Gastroesophageal sphincter (tissue), 3 donors: Measurements from ENCODE around the gene UST.

ENCODE experiments used
- CTCF ChIP-seq, 4 experiments: fragments of 200-600 bp in 2 of 4; fragments of 450-650 bp in 2 of 4; sonication (generic) in 1 of 4; IDR thresholded peaks; one replicate each; pipeline ENCODE4 v1.5.1; 2017 to 2019; ENCODE audit warnings: antibody characterized with exemption in 4 of 4, mild to moderate bottlenecking in 2 of 4, moderate library complexity in 2 of 4
- EP300 ChIP-seq: sonication (generic); formaldehyde crosslinking; IDR thresholded peaks from one replicate; pipeline ENCODE4 v1.6.1; 2017; ENCODE audit warnings: antibody characterized with exemption, mild to moderate bottlenecking
- POLR2A ChIP-seq, 2 donors: fragments of 450-650 bp; IDR thresholded peaks; one replicate each; pipeline ENCODE4 v1.6.1; 2017; ENCODE audit warnings: antibody characterized with exemption in 2 of 2, mild to moderate bottlenecking in 2 of 2, moderate library complexity in 1 of 2
- POLR2AphosphoS5 ChIP-seq: sonication (generic); formaldehyde crosslinking; IDR thresholded peaks from one replicate; pipeline ENCODE4 v1.6.1; 2017; ENCODE audit warnings: antibody characterized with exemption

GRCh38 chr6:149007846-149008245 is 261.0 kb downstream of the UST start:
- TF ChIP-seq POLR2A (IDR thresholded peaks at IDR 0.05) (no peak), CTCF (IDR thresholded peaks at IDR 0.05) (no peak), EP300 (no peak), POLR2AphosphoS5 (no peak)
